Neural cell (in vitro differentiated cells): Measurements from ENCODE around the gene FGF1.

Experiments used
- EZH2 ChIP-seq: fragments of 200-600, 300-800 bp; shearing (Covaris generic), sonication (generic); IDR thresholded peaks from 2 replicates; pipeline ENCODE4 v1.6.1; 2014; ENCODE audit warnings: antibody characterized with exemption, low read length, borderline replicate concordance, mild to moderate bottlenecking; ENCODE audit not compliant: insufficient read depth, poor library complexity, severe bottlenecking
- TF ChIP-seq, protein P1 (sequence below): fragments of 450-650 bp; IDR thresholded peaks from 2 replicates; pipeline ENCODE4 v1.5.1; 2014; ENCODE audit warnings: antibody characterized with exemption, mild to moderate bottlenecking, moderate library complexity; ENCODE audit not compliant: poor library complexity, severe bottlenecking

DNA sequence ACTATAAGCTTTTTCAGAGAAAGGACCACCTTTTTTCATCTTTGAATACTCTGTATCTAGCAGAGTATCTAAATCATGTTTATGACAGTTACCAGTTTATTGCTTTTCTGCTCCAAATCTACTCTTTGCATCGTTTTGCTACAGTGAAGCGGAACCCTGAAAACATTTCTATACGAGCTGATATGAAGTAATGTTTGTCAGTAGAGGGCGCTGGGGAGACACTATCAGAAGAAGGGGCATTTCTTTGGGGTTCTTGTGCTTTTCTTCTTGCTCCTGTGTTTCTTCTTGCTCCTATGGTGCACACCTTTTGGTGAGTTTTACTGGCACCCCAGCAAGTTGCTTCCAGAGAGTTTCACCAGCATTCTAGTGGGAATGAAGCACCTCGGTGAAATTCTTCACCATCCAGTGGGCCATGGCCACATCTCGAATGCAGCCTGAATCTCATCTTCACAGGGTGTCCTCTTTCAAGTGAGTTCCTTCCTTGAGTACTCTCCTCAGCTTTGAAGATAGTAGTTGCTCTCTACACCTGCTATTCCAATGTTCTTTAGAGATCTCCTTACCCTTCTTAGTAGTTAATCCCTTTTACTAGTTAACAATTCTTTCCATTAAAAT, 98.4 kb downstream of the FGF1 start:
- TF ChIP-seq, protein P1, sequence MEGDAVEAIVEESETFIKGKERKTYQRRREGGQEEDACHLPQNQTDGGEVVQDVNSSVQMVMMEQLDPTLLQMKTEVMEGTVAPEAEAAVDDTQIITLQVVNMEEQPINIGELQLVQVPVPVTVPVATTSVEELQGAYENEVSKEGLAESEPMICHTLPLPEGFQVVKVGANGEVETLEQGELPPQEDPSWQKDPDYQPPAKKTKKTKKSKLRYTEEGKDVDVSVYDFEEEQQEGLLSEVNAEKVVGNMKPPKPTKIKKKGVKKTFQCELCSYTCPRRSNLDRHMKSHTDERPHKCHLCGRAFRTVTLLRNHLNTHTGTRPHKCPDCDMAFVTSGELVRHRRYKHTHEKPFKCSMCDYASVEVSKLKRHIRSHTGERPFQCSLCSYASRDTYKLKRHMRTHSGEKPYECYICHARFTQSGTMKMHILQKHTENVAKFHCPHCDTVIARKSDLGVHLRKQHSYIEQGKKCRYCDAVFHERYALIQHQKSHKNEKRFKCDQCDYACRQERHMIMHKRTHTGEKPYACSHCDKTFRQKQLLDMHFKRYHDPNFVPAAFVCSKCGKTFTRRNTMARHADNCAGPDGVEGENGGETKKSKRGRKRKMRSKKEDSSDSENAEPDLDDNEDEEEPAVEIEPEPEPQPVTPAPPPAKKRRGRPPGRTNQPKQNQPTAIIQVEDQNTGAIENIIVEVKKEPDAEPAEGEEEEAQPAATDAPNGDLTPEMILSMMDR: no peak
- no peak for TF ChIP-seq EZH2
